Stimulated activated CD8-positive, alpha-beta memory T cell treated with anti-CD3 and anti-CD28 coated beads, Interleukin-7, amount 100 ng/mL, for 1 hour (primary cell): ENCODE results near the gene GPR12.

Source experiments
- DNase-seq, 2 donors: peaks; one replicate each; pipeline ENCODE4 v3.0.0-alpha.2; 2020; ENCODE audit warnings: low read depth in 2 of 2

GPR12 gene

GRCh38 chr13:26759907-26760831 lies at the start of gene GPR12:
TSS of gene GPR12 (minus strand) at chr13:26760786. CDS start at chr13:26759827, 959 bp downstream.
- DNase-seq = no peak

- no peak for DNase-seq
Measured at GRCh38 chr13:26810095-26810494, 49.5 kb upstream of the GPR12 start.

GRCh38 chr13:26806891-26807290 lies 46.3 kb upstream of the GPR12 start:
- no peak for DNase-seq

GRCh38 chr13:26787961-26788360 lies 27.4 kb upstream of the GPR12 start:
- no peak for DNase-seq

GRCh38 chr13:26786651-26787295 lies 26.2 kb upstream of the GPR12 start:
- DNase-seq = no peak

- DNase-seq = peak in 1 of 2 donors; percentile 14
Measured at GRCh38 chr13:26785838-26786630, 25.4 kb upstream of the GPR12 start.

- no peak for DNase-seq
Measured at GRCh38 chr13:26784704-26785639, 24.4 kb upstream of the GPR12 start.

- no peak for DNase-seq
Measured at GRCh38 chr13:26780411-26780810, 19.8 kb upstream of the GPR12 start.

GRCh38 chr13:26779321-26779720 lies 18.7 kb upstream of the GPR12 start:
- no peak for DNase-seq

GRCh38 chr13:26772531-26772930 lies 11.9 kb upstream of the GPR12 start:
- DNase-seq = no peak

GRCh38 chr13:26771796-26772195 lies 11.2 kb upstream of the GPR12 start:
- no peak for DNase-seq

- no peak for DNase-seq
Measured at GRCh38 chr13:26762745-26763345, 2.3 kb upstream of the GPR12 start.

- no peak for DNase-seq
Measured at GRCh38 chr13:26760832-26761582, 421 bp upstream of the GPR12 start.

GRCh38 chr13:26759249-26759906 lies 1.2 kb downstream of the GPR12 start:
- no peak for DNase-seq

- no peak for DNase-seq
Measured at GRCh38 chr13:26758496-26759157, 2.0 kb downstream of the GPR12 start.

- no peak for DNase-seq
Measured at GRCh38 chr13:26756961-26757360, 3.6 kb downstream of the GPR12 start.

- DNase-seq = no peak
Measured at GRCh38 chr13:26752671-26753070, 7.9 kb downstream of the GPR12 start.

GRCh38 chr13:26749905-26750304 lies 10.7 kb downstream of the GPR12 start:
- DNase-seq = no peak

- DNase-seq = no peak
Measured at GRCh38 chr13:26749285-26749684, 11.3 kb downstream of the GPR12 start.
